GM21526 (cell line): Measurements from ENCODE around the gene OR4E1.
"Not testable (repeated sequence)": the region's sequence is repeated elsewhere in the genome, so short reads cannot be mapped to it uniquely, and the experiment has no call there.

Source experiments
- ATAC-seq: cut with Tn5 transposase; IDR thresholded peaks from one replicate; pipeline ENCODE4 v1.9.1; 2021; ENCODE audit warnings: moderate library complexity; ENCODE audit not compliant: unreplicated experiment, low FRiP score

The OR4E1 gene, protein sequence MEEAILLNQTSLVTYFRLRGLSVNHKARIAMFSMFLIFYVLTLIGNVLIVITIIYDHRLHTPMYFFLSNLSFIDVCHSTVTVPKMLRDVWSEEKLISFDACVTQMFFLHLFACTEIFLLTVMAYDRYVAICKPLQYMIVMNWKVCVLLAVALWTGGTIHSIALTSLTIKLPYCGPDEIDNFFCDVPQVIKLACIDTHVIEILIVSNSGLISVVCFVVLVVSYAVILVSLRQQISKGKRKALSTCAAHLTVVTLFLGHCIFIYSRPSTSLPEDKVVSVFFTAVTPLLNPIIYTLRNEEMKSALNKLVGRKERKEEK

DNA sequence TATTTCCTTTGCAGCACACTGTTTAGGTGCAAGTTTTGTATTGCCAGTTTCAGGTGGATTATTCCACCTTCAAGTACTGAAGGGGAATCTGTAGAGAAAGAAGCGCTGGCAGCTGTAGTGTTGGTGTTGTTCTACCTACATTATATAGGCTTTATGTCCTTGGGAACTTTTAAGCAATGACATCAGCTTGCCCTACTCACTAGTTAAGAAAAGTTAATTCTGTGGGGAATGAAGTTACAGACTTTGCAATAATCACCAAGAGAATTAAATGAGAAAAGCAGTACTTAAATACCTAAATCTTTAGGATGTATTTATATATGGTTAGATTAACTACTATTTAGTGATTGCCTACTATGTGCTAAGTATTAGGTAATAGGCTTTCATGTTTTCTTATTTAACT is at the start of gene OR4E1:
Gene OR4E1 (minus strand): TSS at position 101 of the 400 bp plus-strand sequence. CDS start 2,883 bp downstream, outside the sequence.
- no peak for ATAC-seq

DNA sequence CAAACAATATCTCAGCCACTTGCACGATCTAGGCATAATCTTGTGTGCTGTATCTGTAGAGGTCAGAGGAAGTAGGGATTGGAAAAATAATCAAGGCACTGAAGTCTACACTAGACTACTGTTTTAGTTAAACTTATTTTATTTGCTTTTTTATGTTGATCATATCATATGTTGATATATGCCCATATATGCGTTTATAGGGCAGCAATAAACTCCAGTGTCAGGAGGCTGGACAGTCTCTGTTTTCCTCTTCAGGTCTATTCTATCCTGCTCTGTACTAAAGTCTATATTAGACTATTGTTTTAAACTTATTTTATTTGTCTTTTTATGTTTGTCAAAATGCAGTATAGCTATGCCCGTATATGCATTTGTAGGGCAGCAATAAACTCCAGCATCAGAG is 47.9 kb upstream of the OR4E1 start:
- no peak for ATAC-seq

DNA sequence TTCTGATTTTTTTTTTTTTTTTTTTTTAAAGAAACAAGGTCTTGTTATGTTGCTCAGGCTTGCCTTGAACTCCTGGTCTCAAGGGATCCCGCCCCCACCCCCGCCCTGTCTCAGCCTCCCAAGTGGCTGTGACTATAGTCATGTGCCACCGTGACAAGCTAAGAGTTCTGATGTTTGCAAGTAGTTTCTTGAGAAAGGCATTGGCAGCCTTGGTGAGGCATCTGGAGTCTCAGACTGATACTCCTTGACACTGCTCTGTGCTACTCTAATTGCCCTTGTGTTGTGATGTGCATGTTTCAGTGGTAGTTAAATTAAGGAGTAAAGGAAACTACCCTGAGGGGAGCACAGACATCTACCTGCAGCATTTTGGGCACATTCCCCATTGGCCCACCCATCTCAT is 46.2 kb upstream of the OR4E1 start:
- ATAC-seq = no peak

DNA sequence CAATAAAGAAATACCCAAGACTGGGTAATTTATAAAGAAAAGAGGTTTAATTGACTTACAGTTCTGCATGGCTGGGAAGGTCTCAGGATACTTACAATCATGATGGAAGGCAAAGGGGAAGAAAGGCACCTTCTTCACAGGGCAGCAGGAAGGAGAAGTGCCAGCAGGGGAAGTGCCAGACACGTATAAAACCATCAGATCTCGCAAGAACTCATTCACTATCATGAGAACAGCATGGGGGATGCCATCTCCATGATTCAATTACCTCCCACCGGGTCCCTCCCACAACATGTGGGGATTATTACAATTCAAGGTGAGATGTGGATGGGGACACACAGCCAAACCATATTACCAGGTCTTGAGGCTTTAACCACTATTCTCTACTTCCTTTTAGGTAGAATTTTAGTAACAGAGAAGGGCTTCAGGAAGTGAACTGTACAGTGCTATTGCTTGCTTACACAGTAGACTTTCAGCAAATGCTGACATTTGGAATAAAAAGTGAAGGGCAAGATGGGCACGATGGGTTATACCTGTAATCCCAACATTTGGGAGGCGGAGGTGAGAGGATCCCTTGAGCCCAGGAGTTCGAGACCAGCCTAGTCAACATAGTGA is 40.8 kb upstream of the OR4E1 start:
- no peak for ATAC-seq

DNA sequence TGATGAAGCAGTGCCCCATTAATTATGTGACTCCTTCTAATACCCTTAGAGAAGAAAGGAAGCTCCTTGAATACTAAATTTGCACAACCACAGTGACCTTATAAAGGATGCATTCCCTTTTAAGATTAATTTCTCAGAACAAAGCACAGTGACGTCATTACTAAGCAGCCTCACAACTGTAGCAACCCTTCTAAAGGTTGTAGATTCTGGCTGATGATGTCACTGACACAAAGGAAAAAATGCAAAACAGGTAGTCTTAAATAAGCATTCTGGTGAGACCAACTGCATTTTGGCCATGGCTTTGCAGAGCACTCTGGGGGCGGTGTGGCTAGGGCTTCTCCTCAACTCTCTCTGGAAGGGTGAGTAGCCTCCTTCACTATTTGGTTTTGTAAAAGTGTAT is 38.4 kb upstream of the OR4E1 start:
- ATAC-seq = no peak

DNA sequence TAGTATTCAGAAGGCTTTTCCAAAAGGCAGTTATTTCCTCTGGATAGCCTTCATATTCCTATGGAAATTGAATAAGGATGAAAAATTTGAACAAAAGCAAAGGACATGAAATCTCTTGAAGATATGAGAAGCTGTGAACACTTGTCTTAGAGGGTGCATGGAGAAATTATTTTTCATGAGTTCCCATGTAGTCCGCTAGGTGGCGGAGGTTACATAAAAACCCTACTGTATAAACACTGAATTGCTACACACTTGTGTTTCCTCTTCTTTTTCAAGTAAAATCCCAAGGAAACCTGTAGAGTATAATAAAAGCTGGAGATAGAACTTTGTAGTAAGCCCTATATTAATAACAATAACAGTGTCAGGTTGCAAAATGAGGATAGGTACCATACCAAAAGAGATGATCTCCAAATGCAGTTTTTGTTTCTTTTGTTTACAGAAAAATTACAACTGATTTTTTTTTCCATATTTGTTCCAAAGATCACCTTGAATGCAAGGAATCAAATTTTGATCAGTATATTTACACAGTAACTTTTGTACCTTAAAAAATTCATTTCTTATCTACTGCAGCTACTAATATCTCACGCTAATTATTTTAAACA is 37.8 kb upstream of the OR4E1 start:
- ATAC-seq = no peak

DNA sequence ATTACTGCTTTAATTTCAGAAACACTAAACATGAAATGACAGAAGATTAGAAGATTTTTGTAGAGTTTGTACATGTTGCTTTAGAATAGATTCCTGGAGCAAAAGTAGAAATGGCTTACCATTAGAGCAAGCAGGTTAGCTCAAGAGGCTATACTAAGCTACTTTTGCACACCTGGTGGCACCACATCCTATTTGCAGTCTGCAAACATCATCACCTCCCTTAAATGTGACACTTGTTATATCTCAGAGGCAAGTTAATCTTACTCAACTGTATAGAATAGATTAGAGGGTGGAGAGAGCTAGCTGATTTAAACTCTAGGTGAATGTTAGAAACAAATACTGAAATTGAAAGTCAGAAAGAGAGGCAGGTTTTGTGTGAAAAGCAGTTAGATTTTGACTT is 30.7 kb upstream of the OR4E1 start:
- ATAC-seq = no peak

DNA sequence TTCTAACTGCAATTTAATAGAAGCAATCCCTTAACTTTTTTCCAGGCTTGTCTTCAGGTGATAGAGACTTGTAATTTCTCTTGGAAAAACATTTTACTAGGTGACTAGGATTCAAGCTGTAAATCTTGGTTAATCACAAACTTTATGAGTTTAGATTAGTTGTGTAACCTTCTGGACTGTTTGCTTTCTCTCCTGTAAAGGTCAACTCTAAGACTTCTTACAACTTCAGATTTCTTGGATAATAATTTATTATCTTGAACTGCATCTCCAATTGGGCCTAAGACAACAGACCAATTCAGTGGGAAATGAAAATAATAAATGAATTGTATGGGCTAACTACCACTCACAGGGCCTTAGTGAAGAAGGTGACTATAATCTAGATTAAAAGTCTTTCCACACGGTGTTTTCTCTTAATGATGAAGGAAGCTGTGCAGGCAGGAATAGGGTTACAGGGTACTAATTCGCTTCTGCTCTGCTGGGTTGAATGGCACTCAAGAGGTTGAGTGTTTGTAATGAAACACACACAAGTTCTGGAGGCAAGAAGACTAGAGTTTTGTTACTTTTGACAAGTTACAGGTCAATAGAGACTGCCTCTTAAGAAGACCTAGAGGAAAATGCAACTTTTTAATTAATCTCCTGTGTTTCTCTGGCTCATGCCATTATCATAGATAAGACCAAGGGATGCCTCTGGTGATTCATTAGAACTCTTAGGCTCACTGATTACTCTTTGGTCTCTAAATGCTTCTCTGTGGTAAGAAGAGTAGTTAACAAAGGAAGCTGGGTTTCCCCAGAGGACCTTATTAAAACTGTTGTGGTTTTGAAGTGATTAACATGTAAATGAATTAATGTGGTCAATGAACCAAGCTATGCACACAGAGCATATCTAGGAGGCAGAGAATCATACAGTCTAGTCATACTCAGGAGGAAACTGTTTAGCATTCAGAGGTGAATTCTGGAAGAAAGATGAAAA is 30.0 kb upstream of the OR4E1 start:
- no peak for ATAC-seq

DNA sequence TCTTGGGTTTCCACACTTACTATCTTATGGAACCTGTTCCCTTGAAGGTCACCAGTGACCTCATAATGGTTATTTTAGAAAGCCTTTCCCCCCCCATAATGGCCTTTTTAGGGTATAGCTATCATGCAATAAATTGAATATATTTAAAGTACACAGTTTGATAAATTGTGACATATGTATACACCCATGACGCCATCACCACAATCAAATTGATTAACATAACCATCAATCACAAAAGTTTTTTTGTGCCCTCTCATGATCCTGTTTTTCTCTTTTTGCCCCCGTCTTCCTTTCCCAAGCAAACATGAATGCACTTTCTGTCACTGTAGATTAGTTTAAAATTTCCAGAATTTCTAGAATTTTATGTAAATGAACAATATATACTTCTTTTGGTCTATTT is 28.7 kb upstream of the OR4E1 start:
- ATAC-seq = no peak

DNA sequence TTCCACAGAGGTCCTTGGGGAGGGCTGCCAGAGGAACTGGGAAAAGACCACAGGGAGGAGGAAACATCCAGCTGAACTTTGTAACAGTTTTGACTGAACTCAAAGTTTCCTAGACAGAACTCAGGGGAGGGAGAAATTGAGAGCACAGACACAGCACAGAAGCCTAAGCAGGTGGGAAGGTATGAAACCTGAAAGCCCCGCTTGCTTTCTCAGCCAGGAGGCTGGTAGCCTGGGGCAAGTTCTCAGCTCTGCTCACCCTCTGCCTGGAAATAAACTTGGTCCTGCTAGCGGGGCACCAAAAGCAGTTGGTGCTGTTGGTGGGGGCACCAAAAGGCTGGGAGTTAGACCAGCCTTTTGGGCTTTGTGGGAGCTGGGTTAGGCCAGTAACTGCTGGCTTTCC is 25.9 kb upstream of the OR4E1 start:
- no peak for ATAC-seq

DNA sequence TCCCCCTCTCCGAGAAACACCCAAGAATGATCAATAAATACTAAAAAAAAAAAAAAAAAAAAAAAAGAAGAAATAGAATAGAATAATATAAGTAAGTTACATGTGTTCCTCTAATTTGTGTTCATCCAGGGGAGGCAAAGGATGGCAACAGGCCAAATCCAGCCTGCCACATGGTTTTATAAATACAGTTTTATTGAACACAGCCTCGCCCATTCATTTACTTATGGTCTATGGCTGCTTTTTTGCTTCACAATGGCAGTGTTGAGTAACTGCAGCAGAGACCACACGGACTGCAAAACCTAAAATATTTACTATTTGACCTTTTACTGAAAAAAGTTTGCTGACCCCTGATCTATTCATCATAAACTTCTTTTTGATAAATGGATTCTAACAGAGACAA is 24.9 kb upstream of the OR4E1 start:
- not testable (repeated sequence) for ATAC-seq

DNA sequence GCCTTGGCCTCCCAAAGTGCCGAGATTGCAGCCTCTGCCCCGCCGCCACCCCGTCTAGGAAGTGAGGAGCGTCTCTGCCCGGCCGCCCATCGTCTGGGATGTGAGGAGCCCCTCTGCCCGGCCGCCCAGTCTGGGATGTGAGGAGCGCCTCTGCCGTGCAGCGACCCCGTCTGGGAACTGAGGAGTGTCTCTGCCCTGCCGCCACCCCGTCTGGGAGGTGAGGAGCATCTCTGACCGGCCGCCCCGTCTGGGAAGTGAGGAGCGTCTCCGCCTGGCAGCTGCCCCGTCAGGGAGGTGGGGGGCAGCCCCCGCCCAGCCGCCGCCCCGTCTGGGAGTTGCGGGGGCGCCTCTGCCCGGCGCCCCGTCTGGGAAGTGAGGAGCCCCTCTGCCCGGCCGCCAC is 24.0 kb upstream of the OR4E1 start:
- not testable (repeated sequence) for ATAC-seq

DNA sequence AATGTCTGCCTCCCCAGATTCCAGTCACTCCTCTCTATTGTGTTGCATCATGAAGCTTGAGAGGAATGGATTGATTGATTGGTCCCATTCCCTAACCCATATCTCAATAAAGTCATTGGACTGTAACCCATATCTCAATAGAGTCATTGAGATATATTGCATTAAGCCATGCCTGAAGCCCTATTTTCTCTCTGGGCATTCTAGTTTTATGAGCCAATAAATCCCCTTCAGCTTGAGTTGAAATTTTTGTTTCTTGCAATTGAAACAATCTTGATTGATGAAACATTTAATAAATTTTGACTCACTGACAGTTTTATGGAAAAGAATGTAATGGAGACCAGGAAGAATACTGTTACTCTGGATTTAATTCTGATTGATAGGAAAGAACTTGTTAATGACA is 20.8 kb upstream of the OR4E1 start:
- ATAC-seq = no peak

DNA sequence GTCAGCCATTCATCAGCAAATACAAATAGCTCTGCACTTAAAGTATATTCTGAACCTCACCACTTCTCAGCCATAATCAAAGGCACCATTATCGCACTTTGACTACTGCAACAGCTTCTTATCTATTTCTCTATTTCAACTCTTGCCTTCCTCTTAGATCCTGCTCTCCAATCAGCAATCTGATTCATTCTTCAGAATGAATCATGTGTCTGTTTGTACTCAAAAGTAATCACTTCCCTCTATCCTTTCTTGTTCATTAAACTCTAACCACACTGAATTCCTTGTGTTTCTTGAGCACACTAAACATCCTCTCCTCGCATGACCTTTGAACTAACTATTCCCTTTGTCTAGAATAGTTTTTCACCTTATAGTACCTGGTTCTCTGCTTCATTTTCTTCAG is 12.8 kb upstream of the OR4E1 start:
- ATAC-seq = no peak

DNA sequence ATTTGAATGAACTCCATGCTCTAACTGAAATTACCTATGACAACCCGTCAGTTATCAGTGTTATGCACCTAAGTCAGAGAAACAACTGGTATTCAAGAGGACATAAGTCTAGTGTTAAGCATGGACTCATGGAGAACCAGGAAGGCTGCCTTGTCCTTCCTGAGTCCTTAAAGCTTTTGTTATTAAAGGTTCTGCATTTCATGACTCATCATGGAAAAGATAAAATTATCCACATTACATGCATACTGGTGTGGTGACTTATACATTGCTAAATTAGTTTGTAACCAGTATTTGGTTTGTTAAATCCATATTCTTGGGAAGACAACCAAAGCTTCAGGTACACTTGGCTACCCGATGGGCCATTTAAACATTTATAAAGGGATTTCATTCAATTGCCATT is 6.5 kb upstream of the OR4E1 start:
- no peak for ATAC-seq

DNA sequence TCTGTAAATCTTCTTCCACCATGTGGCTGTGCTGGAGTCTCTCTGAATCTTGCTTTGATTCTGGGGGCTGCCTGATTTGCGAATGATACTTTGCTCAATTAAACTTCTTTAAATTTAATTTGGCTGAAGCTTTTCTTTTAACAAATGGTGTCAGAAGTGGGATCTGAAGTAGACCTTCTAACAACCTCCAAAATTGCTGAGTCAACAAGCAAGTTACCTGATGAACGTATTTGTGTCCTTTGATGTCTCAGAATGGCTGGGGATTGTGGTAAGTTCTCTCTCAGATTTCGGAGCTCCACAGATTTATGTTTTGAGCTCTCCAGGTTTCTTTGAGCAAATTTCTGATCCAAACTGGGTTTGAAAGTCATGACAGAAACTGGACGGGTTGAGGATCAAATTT is 1.9 kb upstream of the OR4E1 start:
- no peak for ATAC-seq

DNA sequence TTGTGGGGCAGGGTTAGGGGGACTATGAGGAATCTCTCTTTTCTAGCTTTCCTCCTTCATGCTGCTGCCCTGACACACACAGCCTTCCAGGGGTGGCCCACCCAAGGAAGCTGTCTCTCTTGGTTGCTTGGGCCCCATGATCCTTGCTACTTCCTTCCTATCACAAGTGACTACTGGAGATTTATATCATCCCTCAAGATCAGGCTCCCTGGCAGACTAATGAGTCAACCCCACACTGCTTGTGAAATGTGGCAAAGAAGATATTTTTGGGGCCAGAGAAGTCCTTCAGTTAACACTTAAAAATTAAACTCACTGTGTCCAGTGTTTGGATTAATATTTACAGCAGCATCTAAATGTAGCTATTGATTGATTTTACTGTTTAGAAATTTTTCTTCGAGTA is 1.5 kb downstream of the OR4E1 start:
- ATAC-seq = no peak

DNA sequence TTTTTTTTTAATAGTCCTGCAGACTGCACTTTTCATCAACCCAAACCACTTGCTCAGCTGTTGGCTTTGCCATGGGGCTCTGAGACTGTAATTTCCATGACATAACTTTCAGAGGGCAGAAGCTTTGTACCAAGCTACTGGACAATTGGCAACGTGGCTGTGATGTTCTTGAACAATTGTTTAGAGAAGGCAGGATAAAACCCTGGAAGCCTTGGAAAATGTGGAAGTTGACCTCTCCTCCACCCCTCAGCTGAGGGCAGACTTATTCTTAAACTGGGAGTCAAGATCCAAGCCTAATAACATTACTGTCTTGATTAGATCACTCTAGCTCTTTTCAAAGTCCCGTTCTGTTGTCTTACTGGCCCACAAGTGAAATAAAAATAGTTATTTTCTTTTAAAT is 2.2 kb downstream of the OR4E1 start:
- no peak for ATAC-seq

DNA sequence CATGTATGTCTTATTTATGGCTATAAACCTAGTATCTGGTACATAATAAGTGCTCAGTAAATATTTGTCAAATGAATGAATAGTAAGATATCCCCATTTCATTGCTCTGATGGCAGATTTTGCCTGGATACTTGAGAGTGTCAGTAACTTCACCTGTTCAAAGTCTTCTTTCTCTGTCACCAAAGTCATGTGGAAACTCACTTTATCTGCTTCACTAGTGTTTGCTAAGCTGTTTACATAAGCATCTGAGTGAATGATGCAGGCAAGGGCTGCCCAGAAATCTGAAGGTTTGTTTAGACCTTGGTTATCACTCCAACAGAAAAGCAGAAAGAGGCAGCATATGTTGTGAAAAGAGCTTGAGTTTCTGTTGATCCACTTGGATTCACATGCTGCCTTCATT is 4.3 kb downstream of the OR4E1 start:
- no peak for ATAC-seq

DNA sequence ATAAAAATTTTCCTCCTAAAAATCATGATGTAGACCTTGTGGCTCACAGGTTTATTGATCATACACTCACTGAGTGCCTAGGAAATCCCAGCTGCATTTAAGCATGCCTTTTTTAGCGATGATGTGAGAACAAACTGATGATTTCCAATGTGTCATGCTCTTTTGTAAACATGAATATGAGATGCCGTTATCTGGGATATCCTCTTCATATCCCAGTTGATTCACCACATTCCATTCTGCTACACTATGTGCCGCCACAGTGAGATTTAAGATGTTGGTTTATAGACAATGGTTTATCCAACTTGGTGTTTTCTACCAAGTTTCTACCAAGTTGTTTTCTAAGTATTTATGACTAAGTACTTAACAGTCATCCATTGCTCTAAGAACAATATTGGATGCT is 5.2 kb downstream of the OR4E1 start:
- no peak for ATAC-seq

DNA sequence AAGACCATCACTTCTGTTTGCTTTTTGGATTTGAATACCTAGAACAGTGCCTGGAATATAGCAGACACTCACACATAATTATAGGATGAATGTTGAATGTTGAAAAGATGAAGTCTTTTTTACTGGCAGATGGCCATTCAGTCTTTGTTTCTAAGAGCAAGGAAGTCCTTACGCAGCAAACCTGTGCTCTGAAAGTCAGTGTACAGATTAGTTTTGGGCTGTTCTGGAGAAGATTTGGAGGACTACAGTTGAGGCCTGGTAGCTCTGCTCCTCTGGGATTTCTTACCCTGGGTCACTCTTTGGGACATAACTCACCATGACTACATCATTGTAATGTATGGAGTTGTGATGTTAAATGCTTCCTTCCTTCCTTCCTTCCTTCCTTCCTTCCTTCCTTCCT is 16.6 kb downstream of the OR4E1 start:
- ATAC-seq = no peak
